CD4-positive, alpha-beta T cell treated with Interleukin-15 for 1 hour (primary cell): ENCODE results near the gene FARSA.
A peak's percentile ranks its signal among the peaks of the same experiment; 100 is the strongest.
"Not testable (repeated sequence)": the region's sequence is repeated elsewhere in the genome, so short reads cannot be mapped to it uniquely, and the experiment has no call there.

Experiments used
- DNase-seq: peaks from one replicate; pipeline ENCODE4 v3.0.0-alpha.2; 2020

FARSA gene

GRCh38 chr19:12933287-12934072, at the start of gene FARSA:
Gene FARSA, minus strand, starts transcription at chr19:12933711. Its CDS starts 15 bp downstream, at chr19:12933696.
- peak; percentile 90 for DNase-seq

- DNase-seq: no peak
Observed at GRCh38 chr19:12983091-12983490, 49.6 kb upstream of the FARSA start.

DNA sequence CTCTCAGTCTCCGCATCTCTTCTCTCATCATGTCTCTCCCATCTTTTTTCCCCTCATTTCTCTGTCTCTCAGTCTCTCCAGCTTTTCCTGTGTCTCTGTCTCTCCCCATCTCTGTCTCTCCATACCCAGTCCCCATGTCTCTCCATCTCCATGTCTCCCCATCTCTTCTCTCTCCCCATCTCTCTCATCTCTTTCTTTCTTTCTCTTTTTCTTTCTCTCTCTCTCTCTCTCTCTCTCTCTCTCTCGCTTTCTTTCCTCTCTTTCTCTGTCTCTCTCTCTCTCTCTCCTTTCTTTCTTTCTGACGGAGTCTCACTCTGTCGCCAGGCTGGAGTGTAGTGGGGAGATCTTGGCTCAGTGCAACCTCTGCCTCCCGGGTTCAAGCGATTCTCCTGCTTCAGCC, 49.1 kb upstream of the FARSA start:
- DNase-seq: no peak

- no peak for DNase-seq
Observed at GRCh38 chr19:12979974-12980373, 46.5 kb upstream of the FARSA start.

DNA sequence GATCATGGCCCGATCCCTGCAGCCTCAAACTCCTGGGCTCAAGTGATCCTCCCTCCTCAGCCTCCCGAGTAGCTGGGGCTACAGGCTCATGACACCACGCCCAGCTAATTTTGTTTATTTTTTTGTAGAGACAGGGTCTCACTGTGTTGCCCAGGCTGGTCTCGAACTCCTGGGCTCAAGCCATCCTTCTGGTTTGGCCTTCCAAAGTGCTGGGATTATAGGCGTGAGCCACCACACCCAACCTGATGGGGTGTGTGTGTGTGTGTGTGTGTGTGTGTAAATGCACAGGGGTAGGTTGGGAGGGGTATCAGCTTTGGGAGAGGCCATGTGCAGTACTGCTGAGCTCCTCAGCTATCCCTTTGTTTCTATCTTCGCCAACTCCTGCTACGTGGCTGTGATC, 42.6 kb upstream of the FARSA start:
- DNase-seq: not testable (repeated sequence)

DNA sequence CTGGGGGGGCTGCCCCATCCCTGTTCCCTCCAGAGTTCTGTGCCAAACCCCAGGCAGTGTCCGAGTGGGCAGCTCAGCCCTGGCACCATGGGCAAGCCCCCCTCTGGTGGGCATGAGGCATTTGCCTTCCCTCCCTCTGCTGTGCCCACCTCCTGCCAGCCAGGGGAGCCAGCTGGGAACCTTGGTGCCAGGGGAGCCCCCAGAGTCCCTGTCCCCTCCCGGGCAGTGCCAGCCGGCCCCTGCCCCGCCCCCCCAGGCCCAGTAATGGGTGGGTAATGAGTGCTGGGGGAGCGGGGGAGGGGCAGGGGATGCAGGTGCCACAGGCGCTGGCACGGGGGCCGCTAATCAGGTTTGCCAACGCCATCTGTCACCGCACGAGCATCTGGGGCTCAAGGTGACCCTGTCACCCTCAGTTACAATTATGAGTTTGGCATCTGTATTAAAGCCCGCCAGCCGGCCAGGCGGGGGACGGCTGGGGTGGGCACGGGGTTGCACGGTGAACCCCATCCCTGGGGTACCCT, 41.8 kb upstream of the FARSA start:
- no peak for DNase-seq

DNA sequence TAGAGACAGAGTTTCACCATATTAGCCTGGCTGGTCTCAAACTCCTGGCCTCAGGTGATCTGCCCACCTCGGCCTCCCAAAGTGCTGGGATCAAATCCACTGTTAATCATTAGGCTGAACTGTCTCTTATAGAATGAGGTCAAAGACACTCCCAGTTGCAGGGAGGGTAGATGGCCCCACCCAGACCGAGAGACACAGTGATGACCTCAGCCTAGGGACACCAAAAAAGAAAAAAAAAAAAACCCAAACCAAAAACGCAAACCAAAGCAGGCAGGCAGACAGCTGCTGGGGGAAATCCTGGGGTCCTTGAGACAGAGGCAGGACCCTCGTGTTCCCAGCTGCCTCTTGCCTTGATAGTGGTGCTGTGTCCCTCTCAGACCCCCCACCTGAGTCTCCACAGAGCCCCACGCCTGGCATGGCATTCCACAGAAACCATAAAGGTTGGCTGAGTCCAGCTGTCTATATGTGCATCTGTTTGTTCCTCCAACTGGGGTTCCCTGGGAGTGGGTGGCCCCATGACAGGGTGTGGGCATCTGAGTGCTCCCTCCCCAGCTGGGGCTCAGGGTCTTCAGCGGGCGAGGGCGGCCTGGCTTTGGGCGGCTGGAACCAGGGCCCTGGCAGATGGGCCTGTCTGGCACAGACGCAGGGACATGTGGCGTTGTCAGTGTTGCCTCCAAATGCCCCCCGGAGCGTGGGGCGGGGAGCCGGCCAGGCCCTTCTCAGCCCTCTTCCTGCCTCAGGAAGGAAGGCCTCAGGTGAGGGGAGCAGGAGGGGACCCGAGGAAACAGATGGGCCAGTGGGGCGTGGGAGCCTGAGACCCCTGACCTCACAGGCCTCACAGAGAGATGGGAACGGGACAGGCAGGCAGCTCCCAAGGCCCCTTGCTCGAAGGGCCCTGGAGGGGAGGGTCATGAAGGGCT, 41.0 kb upstream of the FARSA start:
- no peak for DNase-seq

DNA sequence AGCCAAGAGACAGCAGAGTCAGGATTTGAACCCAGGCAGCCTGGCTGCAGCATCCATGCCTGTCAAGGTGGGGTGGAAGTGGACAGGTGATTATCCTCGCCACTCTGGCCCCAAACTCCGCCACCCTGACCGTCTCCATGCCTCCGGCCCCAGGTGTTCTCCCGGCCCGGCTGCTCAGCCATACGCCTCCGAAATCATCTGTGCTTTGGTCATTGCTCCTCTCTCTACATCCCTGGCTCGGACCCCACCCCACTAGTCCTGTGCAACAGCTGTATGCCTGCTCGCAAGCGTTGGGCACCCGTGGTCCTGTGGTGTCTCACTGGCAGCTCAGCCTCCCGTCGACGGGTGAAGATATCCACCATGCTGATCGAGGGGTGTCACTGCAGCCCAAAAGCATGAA, 39.7 kb upstream of the FARSA start:
- DNase-seq: no peak

DNA sequence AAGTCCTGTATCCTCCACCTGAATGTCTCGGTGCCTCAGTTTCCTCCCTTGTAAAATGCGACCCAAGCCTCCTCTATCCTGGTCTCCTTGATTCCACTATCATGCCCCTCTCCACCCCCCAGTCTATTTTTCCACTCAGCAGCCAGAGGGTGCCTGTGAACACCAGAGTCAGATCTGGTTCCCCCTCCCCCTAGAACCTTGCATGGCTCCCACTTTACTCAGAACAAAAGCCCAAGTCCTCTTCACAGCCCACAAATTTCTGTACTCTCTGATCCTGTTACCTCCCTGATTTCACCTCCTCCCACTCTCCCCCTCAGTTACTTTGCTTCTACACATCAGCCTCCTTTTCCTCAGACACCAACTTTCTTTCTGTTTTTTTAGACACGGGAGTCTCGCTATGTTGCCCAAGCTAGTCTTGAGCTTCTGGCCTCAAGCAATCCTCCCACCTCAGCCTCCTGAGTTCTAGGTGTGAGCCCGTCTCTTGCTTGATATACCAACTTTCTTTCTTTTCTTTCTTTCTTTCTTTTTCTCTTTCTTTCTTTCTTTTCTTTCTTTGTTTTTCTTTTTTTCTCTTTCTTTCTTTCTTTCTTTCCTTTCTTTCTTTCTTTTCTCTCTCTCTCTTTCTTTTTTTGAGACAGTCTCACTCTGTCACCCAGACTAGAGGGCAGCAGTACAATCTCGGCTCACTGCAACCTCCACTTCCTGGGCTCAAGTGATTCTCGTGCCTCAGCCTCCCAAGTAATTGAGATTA, 36.7 kb upstream of the FARSA start:
- DNase-seq: no peak

DNA sequence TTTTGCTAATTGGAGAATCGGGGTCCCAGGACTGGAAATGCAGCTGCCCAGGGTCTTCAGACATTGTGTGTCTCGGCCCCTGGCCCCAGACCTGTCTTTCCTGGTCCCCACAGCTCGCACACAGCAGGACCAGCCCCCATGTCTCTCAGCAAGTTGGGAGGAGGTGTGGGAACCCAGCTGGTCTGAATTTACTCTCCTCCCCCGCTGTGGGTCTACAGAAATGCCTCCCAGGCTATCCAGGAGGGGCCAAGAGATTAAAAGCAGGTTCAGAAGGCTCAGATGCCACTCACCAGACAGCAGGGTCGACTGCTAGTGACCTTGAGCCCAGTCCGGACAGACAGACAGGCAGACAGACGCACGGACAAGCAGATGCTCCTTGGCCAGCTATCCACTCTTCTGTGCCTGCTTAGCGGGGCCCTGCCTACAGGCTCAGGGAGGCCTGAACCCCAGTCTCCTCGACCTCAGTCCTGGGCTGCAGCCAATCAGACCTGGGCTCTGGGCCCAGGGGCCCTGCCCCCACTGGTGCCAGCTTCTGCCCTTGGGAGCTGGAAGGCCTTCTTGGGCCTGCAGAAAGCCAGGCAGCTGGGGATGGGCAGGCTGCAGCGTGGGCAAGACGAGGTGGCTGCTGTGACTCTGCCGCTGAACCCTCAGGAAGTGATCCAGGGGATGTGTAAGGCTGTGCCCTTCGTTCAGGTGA, 35.9 kb upstream of the FARSA start, which contains the start of gene DAND5:
Gene DAND5, plus strand, starts transcription at position 285 of the 697 bp plus-strand sequence. Its CDS starts 85 bp downstream, at position 370.
- no peak for DNase-seq

DNA sequence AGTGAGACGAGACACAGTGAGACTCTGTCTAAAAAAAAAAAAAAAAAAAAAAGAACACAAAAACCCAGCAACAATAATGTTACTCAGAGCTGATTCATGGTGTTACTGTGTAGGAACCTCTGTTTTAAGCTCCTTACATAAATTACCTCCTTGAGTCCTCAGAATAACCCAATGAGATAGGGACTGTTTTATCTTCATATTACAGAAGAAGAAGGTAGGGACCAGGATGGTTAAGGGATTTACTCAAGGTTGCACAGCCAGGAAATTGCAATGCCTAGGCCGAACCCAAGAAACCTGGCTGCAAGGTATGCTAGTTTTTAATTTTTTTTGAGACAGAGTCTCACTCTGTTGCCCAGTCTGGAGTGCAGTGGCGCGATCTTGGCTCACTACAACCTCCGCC, 34.4 kb upstream of the FARSA start:
- no peak for DNase-seq

GRCh38 chr19:12965812-12966135, 32.3 kb upstream of the FARSA start:
- no peak for DNase-seq

- DNase-seq: peak; percentile 78
Observed at GRCh38 chr19:12965017-12965811, 31.7 kb upstream of the FARSA start.

DNA sequence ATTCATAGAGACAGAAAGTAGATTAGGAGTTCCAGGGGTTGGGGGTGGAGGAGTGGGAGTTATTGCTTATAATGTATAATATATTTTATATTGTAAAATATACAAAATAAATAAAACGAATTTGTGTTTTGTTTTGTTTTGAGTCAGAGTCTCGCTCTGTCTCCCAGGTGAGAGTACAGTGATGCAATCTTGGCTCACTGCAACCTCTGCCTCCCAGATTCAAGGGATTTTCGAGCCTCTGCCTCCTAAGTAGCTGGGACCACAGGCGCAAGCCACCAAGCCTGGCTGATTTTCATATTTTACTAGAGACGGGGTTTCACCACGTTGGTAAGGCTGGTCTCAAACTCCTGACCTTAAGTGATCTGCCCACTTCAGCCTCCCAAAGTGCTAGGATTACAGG, 26.0 kb upstream of the FARSA start:
- DNase-seq: no peak

DNA sequence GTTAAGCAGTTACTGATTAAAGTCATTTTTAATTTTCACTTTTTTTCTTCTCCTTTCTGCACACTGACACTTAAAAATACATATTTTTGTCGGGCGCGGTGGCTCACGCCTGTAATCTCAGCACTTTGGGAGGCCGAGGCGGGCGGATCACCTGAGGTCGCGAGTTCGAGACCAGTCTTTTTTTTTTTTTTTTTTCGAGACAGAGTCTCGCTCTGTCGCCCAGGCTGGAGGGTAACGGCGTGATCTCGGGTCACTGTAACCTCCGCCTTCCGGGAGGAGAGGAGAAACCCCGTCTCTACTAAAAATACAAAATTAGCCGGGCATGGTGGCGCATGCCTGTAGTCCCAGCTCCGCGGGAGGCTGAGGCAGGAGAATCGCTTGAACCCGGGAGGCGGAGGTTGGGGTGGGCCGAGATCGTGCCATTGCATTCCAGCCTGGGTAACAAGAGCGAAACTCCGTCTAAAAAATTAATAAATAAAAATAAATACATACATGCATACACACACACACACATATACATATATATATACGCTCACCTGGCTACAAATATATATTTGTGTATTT, 24.0 kb upstream of the FARSA start:
- not testable (repeated sequence) for DNase-seq

DNA sequence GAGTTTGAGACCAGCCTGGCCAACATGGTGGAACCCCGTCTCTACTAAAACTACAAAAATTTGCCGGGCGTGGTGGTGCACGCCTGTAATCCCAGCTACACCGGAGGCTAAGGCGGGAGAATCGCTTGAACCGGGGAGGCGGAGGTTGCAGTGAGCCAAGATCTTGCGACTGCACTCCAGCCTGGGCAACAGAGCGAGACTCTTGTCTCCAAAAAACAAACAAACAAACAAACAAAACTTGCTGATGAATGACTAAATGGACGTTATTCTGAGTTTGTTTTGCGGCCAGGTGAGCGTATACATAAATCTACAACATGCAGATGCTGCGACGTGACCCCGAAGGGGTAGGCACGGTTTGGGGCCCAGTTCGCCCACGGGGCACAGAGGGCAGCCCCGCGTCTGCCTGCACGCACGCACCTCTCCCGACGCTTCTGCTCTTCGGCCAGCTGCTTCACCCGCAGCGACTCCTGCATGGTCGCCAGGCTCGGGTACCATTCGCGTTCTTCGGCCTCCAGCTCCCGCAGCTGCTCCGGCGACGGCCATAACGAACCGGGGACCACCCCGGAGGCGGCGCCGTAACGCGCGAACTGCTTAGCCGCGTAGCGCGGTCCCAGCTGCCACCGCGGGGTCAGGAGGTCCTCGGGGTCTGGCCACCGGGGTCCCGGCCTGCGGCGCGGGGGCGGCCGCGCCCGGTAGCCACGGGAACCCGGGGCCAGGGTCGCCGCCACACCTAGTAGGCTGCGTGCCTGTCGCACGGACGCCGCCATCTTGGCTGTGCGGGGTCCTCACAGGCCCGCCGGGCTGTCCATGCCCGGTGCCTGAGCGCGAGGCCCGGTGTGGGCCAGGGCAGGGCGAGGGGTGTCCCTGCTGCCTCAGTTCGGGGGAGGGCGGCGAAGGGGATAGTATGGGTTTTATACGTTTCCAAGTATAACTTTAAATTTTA, 23.2 kb upstream of the FARSA start, which contains the start of gene GADD45GIP1:
Gene GADD45GIP1, minus strand, starts transcription at position 778 of the 943 bp plus-strand sequence. Its CDS starts 11 bp downstream, at position 767.
- peak; percentile 80 for DNase-seq

DNA sequence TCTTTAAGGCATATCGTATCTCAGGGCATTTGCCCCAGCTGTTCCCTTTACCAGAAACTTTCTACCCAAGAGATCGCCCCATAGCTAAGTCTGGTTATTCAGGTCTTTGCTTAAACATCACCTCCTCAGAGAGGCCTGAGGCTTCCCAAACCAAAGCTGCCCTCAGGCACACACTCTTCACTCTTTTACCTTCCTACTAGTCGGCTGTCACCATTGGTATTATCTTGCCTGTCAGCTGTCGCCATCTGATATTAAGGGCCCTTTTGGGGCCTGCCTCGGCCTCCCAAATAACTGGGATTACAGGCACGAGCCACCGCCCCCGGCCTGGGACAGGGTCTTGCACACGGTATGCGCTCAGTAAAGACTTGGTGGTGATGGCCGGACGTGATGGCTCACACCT, 22.5 kb upstream of the FARSA start:
- DNase-seq: no peak

DNA sequence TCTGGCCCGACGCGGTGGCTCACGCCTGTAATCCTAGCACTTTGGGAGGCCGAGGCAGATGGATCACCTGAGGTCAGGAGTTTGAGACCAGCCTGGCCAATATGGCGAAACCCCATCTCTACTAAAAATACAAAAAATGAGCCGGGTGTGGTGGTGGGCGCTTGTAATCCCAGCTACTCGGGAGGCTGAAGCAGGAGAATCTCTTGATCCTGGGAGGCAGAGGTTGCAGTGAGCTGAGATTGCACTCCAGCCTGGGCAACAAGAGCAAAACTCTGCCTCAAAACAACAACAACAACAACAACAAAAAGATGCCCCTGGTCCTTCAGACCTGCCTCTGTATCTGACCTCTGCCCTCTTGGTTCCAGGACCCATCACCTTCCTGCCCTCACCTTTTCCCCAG, 22.1 kb upstream of the FARSA start:
- DNase-seq: not testable (repeated sequence)

- no peak for DNase-seq
Observed at GRCh38 chr19:12954612-12954962, 21.1 kb upstream of the FARSA start.
